Measurements from ENCODE around the gene GCM1. TPM values are rescaled to one million over a fixed set of nuclear protein-coding genes. Genes with fewer than 3 reads are reported as not detected.

Gene GCM1
- total RNA-seq, 1 donor from 2014 or later, result not detected

GRCh38 chr6:53090576-53090975 lies 58.1 kb downstream of the GCM1 start:
- TF ChIP-seq CTCF (IDR thresholded peaks at IDR 0.05; ENCODE audit: partially characterized antibody, unreplicated experiment), result no peak
- Mint-ChIP-seq H3K4me1 (ENCODE audit: low read depth, unreplicated experiment) (no peaks in the 10 kb centered on the region), H3K36me3 (ENCODE audit: unreplicated experiment) (no peaks in the 10 kb centered on the region), H3K4me3 (ENCODE audit: unreplicated experiment) (no peak overlapping the region), H3K9me3 (ENCODE audit: unreplicated experiment) (no peaks in the 10 kb centered on the region), H3K27me3 (ENCODE audit: unreplicated experiment) (no peaks in the 10 kb centered on the region), H3K27ac (ENCODE audit: unreplicated experiment) (no peak overlapping the region)
- no peak for DNase-seq

GRCh38 chr6:53089948-53090347 lies 58.7 kb downstream of the GCM1 start:
- DNase-seq, result no peak
- Mint-ChIP-seq H3K9me3 (ENCODE audit: unreplicated experiment) (no peaks in the 10 kb centered on the region), H3K27me3 (ENCODE audit: unreplicated experiment) (no peaks in the 10 kb centered on the region), H3K27ac (ENCODE audit: unreplicated experiment) (no peak overlapping the region), H3K4me3 (ENCODE audit: unreplicated experiment) (no peak overlapping the region), H3K4me1 (ENCODE audit: low read depth, unreplicated experiment) (no peaks in the 10 kb centered on the region), H3K36me3 (ENCODE audit: unreplicated experiment) (no peaks in the 10 kb centered on the region)
- no peak for TF ChIP-seq CTCF (IDR thresholded peaks at IDR 0.05; ENCODE audit: partially characterized antibody, unreplicated experiment)

GRCh38 chr6:53086302-53086701 lies 62.3 kb downstream of the GCM1 start:
- H3K27ac Mint-ChIP-seq (ENCODE audit: unreplicated experiment), result no peak overlapping the region
- no peaks in the 10 kb centered on the region for H3K9me3 Mint-ChIP-seq (ENCODE audit: unreplicated experiment)
- no peaks in the 10 kb centered on the region for H3K27me3 Mint-ChIP-seq (ENCODE audit: unreplicated experiment)
- TF ChIP-seq CTCF (IDR thresholded peaks at IDR 0.05; ENCODE audit: partially characterized antibody, unreplicated experiment), result no peak
- no peak overlapping the region for H3K4me3 Mint-ChIP-seq (ENCODE audit: unreplicated experiment)
- H3K36me3 Mint-ChIP-seq (ENCODE audit: unreplicated experiment), result no peaks in the 10 kb centered on the region
- no peaks in the 10 kb centered on the region for H3K4me1 Mint-ChIP-seq (ENCODE audit: low read depth, unreplicated experiment)
- no peak for DNase-seq

- no peaks in the 10 kb centered on the region for H3K9me3 Mint-ChIP-seq (ENCODE audit: unreplicated experiment)
- H3K27me3 Mint-ChIP-seq (ENCODE audit: unreplicated experiment), result no peaks in the 10 kb centered on the region
- H3K27ac Mint-ChIP-seq (ENCODE audit: unreplicated experiment), result no peak overlapping the region
- DNase-seq, result no peak
- no peak for TF ChIP-seq CTCF (IDR thresholded peaks at IDR 0.05; ENCODE audit: partially characterized antibody, unreplicated experiment)
- no peaks in the 10 kb centered on the region for H3K4me1 Mint-ChIP-seq (ENCODE audit: low read depth, unreplicated experiment)
- peaks cover 3% of the 10 kb centered on the region for H3K36me3 Mint-ChIP-seq (ENCODE audit: unreplicated experiment)
- no peak overlapping the region for H3K4me3 Mint-ChIP-seq (ENCODE audit: unreplicated experiment)
Measured at GRCh38 chr6:53080813-53081212, 67.8 kb downstream of the GCM1 start.

Other genes with a start within 250 kb of the GCM1 start
- gene GSTA3, start 239.1 kb downstream of the GCM1 start, total RNA-seq (ENCODE audit: unreplicated experiment), result not detected
- gene GSTA4, start 153.6 kb downstream of the GCM1 start, total RNA-seq (ENCODE audit: unreplicated experiment), result 81.1 TPM
- 31.7 TPM for gene CILK1, start 87.0 kb downstream of the GCM1 start, total RNA-seq (ENCODE audit: unreplicated experiment)
- gene FBXO9, start 83.4 kb downstream of the GCM1 start, total RNA-seq (ENCODE audit: unreplicated experiment), result 49.1 TPM
- gene ELOVL5, start 200.1 kb upstream of the GCM1 start, total RNA-seq (ENCODE audit: unreplicated experiment), result 97.2 TPM